Right lobe of liver (tissue), 6 donors: ENCODE results near the gene FAM240A. TPM values are rescaled to one million over a fixed set of nuclear protein-coding genes. Genes with fewer than 3 reads are reported as not detected.

ENCODE experiments used
- ATAC-seq, 4 donors: fragments of 200-7000 bp; cut with Tn5 transposase; one replicate each; pipeline ENCODE4 v1.9.1; 2020; ENCODE audit warnings: mild to moderate bottlenecking in 4 of 4, moderate library complexity in 4 of 4
- DNase-seq, 3 donors: peaks; one replicate each; pipeline ENCODE4 v3.0.0-alpha.2; 2020
- H3K27ac ChIP-seq, 3 donors: fragments of 200-600 bp; one replicate each; pipeline ENCODE4 v1.8.0; 2022
- H3K27me3 ChIP-seq, 2 donors: fragments of 200-600 bp; one replicate each; pipeline ENCODE4 v1.8.0; 2022
- H3K36me3 ChIP-seq, 4 donors: fragments of 200-600 bp; sonication (generic) in 1 of 4; one replicate each; pipeline versions ENCODE4 v1.5.1 to v1.8.0; 2017 to 2022; ENCODE audit warnings: control low read depth in 1 of 4
- H3K4me1 ChIP-seq, 4 donors: fragments of 200-600 bp; sonication (generic) in 1 of 4; one replicate each; pipeline versions ENCODE4 v1.5.1 to v1.8.0; 2017 to 2022; ENCODE audit warnings: control low read depth in 1 of 4
- H3K4me3 ChIP-seq, 3 donors: fragments of 200-600 bp; one replicate each; pipeline ENCODE4 v1.8.0; 2022
- H3K9me3 ChIP-seq, 4 donors: fragments of 200-600 bp; sonication (generic) in 1 of 4; one replicate each; pipeline versions ENCODE4 v1.5.1 to v1.8.0; 2017 to 2022; ENCODE audit warnings: control low read depth in 1 of 4
- POLR2A ChIP-seq: fragments of 450-650 bp; IDR thresholded peaks from one replicate; pipeline ENCODE4 v1.6.1; 2017; ENCODE audit warnings: antibody characterized with exemption, mild to moderate bottlenecking
- WGBS: methylation state at CpG from one replicate; pipeline ENCODE4 v1.1.6; 2018; ENCODE audit warnings: low coverage, low lambda C conversion rate; ENCODE audit not compliant: insufficient coverage; ENCODE audit errors: missing lambda C conversion rate; 5-methylcytosine and 5-hydroxymethylcytosine counted together
- intact Hi-C, 2 donors: fragments of 100-400 bp; cut with DNase I; formaldehyde crosslinking; loops; one replicate each; pipeline versions ENCODE4 v1.11.2 to v1.14.1; 2022
- total RNA-seq, 6 experiments: library from RNA; depleted of rRNA in 2 of 6; stranded (reverse); fragments of >200 nt in 2 of 6; fragmentation: NEBNext Ultra II Directional in 3 of 6; extraction: Animal tissue kit (Norgen Biotek cat#: 25700) in 3 of 6; gene quantifications; one replicate each; pipeline versions ENCODE4 v1.1.0 to v1.2.4, GENCODE V29; 2016 to 2023
- TF ChIP-seq, protein P1 (sequence below), 4 donors: fragments of 200-600 bp in 3 of 4; fragments of 450-650 bp in 1 of 4; IDR thresholded peaks; one replicate each; pipeline versions ENCODE4 v1.5.1 to v1.8.0; 2016 to 2022; ENCODE audit warnings: antibody characterized with exemption in 4 of 4, mild to moderate bottlenecking in 2 of 4
- donor health status: DM: no; HTN: yes; CAD: no.
- donor health status: DM: no; HTN: no; CAD: no.
- donor health status: DM: no; HTN: no; CAD: no.
- donor health status: DM: no; HTN: yes; CAD: no.
- donor health status: DM: no; HTN: yes; CAD: no.

The FAM240A gene
- total RNA-seq, 6 experiments from 2014 or later: not detected

DNA sequence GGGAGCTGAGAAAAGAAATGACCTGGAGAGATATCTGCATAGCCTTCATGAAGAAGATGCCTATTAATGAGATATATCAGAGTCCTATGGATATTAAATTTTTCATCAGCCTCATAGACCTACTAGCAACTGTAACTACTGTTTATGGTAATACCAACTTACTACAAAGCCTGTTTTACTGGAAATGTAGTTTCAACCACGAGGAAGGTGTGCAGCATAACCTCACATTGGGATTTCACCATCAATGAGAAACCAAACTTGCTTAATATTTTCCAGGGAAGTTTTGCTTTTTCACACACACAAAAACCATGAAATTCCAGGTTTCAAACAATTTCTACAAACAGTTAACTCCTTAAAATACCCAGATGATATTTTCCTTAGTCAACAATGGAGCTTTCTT lies 31.4 kb downstream of the FAM240A start:
- no peak overlapping the region for H3K4me3 ChIP-seq
- 62% methylated on average over 1 of the region's 1 CpG for WGBS
- ATAC-seq (no peak), DNase-seq (no peak)
- H3K27me3 ChIP-seq: no peaks in the 10 kb centered on the region
- no peaks in the 10 kb centered on the region for H3K36me3 ChIP-seq
- intact Hi-C loops: no loop called here
- no peak for TF ChIP-seq POLR2A
- TF ChIP-seq, protein P1, sequence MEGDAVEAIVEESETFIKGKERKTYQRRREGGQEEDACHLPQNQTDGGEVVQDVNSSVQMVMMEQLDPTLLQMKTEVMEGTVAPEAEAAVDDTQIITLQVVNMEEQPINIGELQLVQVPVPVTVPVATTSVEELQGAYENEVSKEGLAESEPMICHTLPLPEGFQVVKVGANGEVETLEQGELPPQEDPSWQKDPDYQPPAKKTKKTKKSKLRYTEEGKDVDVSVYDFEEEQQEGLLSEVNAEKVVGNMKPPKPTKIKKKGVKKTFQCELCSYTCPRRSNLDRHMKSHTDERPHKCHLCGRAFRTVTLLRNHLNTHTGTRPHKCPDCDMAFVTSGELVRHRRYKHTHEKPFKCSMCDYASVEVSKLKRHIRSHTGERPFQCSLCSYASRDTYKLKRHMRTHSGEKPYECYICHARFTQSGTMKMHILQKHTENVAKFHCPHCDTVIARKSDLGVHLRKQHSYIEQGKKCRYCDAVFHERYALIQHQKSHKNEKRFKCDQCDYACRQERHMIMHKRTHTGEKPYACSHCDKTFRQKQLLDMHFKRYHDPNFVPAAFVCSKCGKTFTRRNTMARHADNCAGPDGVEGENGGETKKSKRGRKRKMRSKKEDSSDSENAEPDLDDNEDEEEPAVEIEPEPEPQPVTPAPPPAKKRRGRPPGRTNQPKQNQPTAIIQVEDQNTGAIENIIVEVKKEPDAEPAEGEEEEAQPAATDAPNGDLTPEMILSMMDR (IDR thresholded peaks at IDR 0.05): no peak
- H3K9me3 ChIP-seq: no peaks in the 10 kb centered on the region
- H3K27ac ChIP-seq: no peak overlapping the region
- H3K4me1 ChIP-seq: no peaks in the 10 kb centered on the region

DNA sequence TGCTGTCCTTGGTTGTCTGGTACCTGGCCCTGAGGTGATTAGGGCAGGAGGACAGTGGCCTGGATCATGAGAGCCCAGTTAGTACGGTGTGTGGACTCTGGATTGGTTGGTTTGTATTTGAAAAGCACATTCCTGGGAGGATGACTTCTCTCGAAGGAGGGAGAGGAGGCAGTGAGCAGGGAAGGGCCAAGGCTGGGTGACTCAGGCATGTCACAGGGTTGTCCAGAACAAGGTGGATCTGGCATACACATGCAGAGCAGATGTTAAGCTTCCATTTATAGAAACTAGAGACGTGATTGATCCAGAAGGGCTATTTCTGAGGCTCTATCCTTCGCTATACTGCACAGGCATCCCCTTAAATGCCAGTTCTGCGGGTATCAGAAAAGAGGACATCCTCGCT lies 34.4 kb downstream of the FAM240A start:
- no peaks in the 10 kb centered on the region for H3K9me3 ChIP-seq
- no peaks in the 10 kb centered on the region for H3K27me3 ChIP-seq
- TF ChIP-seq, protein P1 (IDR thresholded peaks at IDR 0.05): no peak
- TF ChIP-seq POLR2A: no peak
- H3K4me3 ChIP-seq: no peak overlapping the region
- no peak for ATAC-seq
- no peaks in the 10 kb centered on the region for H3K36me3 ChIP-seq
- H3K27ac ChIP-seq: no peak overlapping the region
- no peak for DNase-seq
- WGBS: 62% methylated on average over 6 of the region's 6 CpGs
- no peaks in the 10 kb centered on the region for H3K4me1 ChIP-seq
- intact Hi-C loops: no loop called here

DNA sequence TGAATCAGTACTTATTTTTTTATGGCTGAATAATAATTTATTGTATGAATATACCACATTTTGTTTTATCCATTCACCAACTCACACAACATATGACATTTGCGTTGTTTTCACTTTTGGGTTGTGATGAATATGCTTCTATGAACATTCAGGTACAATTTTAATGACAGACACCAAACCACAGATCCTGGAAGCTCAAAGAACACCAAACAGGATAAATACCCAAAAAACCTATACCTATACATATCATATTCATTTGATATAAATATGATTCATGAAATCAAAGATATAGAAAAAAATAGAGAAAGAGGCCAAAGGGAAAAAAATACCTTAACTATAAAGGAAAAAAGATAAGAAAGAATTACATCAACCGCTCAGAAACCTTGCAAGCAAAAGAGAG lies 35.8 kb downstream of the FAM240A start:
- no peak for ATAC-seq
- H3K27me3 ChIP-seq: no peaks in the 10 kb centered on the region
- H3K4me1 ChIP-seq: no peaks in the 10 kb centered on the region
- WGBS: 49% methylated on average over 2 of the region's 2 CpGs
- no peaks in the 10 kb centered on the region for H3K36me3 ChIP-seq
- no peaks in the 10 kb centered on the region for H3K9me3 ChIP-seq
- no peak overlapping the region for H3K4me3 ChIP-seq
- DNase-seq: no peak
- intact Hi-C loops: no loop called here
- no peak overlapping the region for H3K27ac ChIP-seq
- TF ChIP-seq POLR2A: no peak
- TF ChIP-seq, protein P1 (IDR thresholded peaks at IDR 0.05): no peak

DNA sequence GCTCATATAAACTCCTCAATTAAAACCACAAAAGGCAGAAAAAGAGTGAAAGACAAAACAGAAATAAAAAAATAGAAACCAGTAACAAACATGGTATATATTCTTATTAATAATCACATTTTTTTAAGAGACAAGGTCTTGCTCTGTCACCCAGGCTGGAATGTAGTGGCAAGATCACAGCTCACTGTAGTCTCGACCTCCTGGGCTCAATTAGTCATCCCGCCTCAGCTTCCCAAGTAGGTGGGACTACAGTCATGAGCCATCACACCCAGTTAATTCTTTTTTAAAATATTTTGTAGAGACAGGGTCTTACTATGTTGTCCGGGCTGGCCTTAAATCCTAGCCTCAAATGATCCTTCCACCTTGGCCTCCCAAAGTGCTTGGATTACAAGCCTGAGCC lies 37.1 kb downstream of the FAM240A start:
- ATAC-seq (no peak), DNase-seq (no peak)
- H3K36me3 ChIP-seq: no peaks in the 10 kb centered on the region
- TF ChIP-seq, protein P1 (IDR thresholded peaks at IDR 0.05): no peak
- no peak for TF ChIP-seq POLR2A
- 87% methylated on average over 3 of the region's 3 CpGs for WGBS
- intact Hi-C loops: no loop called here
- no peak overlapping the region for H3K27ac ChIP-seq
- H3K27me3 ChIP-seq: no peaks in the 10 kb centered on the region
- no peak overlapping the region for H3K4me3 ChIP-seq
- no peaks in the 10 kb centered on the region for H3K9me3 ChIP-seq
- no peaks in the 10 kb centered on the region for H3K4me1 ChIP-seq

DNA sequence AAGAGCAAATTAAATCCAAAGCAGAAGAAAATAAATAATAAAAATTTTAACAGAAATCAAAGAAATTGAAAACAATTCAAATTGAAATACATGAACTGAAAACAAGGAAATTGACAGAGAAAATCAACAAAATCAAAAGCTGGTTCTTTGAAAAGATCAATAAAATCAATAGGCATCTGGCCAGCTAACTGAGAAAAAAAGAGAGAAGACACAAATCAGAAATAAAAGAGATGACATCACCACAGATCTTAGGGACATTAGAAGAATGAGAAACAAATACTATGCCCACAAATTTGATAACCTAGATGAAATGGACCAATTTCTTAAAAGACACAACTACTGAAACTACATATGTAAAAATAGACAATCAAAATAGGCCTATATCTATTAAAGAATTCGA lies 38.8 kb downstream of the FAM240A start:
- no peak overlapping the region for H3K4me3 ChIP-seq
- no peaks in the 10 kb centered on the region for H3K36me3 ChIP-seq
- 75% methylated on average over 1 of the region's 1 CpG for WGBS
- no peak for TF ChIP-seq POLR2A
- TF ChIP-seq, protein P1 (IDR thresholded peaks at IDR 0.05): no peak
- no peaks in the 10 kb centered on the region for H3K4me1 ChIP-seq
- intact Hi-C loops: no loop called here
- DNase-seq (no peak), ATAC-seq (no peak)
- no peak overlapping the region for H3K27ac ChIP-seq
- no peaks in the 10 kb centered on the region for H3K27me3 ChIP-seq
- H3K9me3 ChIP-seq: no peaks in the 10 kb centered on the region
